HepG2 (cell line): ENCODE data around the gene SLC22A12. TPM values are rescaled to one million over a fixed set of nuclear protein-coding genes. Genes with fewer than 3 reads are reported as not detected.

Source experiments
- ETV5 ChIP-seq: IDR thresholded peaks from 2 replicates; pipeline ENCODE4 v1.6.1; 2018; ENCODE audit warnings: missing biosample characterization, missing genetic modification reagents, inconsistent platforms, borderline replicate concordance
- FOXM1 ChIP-seq: sonication (generic); formaldehyde crosslinking; IDR thresholded peaks from 2 replicates; pipeline ENCODE4 v1.5.0; 2020; ENCODE audit warnings: missing genetic modification reagents
- FOXO4 ChIP-seq: sonication (generic); formaldehyde crosslinking; conservative IDR thresholded peaks from 2 replicates; pipeline ENCODE4 v1.8.1; 2023; ENCODE audit warnings: missing genetic modification reagents
- HMGXB4 ChIP-seq, 2 experiments: sonication (generic) in 1 of 2; formaldehyde crosslinking in 1 of 2; IDR thresholded peaks; 2 replicates each; pipeline versions ENCODE4 v1.4.0 to v1.6.1; 2018 to 2020; ENCODE audit warnings: missing genetic modification reagents in 2 of 2, borderline replicate concordance in 1 of 2, low read depth in 1 of 2, mild to moderate bottlenecking in 1 of 2, missing biosample characterization in 1 of 2
- MAFF ChIP-seq: IDR thresholded peaks from 2 replicates; pipeline ENCODE4 v1.6.1; 2011; ENCODE audit warnings: low read depth, low read length, improper control_type of control experiment
- PHF21A ChIP-seq: sonication (generic); formaldehyde crosslinking; IDR thresholded peaks from 2 replicates; pipeline ENCODE4 v1.5.0; 2020; ENCODE audit warnings: mild to moderate bottlenecking, missing genetic modification reagents
- RCOR2 ChIP-seq: IDR thresholded peaks from 2 replicates; pipeline ENCODE4 v1.6.1; 2016; ENCODE audit warnings: missing biosample characterization, missing genetic modification reagents
- THAP11 ChIP-seq: IDR thresholded peaks from 2 replicates; pipeline ENCODE4 v1.6.1; 2016; ENCODE audit warnings: missing biosample characterization, missing genetic modification reagents
- THAP9 ChIP-seq: sonication (generic); formaldehyde crosslinking; IDR thresholded peaks from 2 replicates; pipeline ENCODE4; 2020; ENCODE audit warnings: missing genetic modification reagents, mild to moderate bottlenecking, borderline replicate concordance
- ZFP91 ChIP-seq: sonication (generic); formaldehyde crosslinking; IDR thresholded peaks from 2 replicates; pipeline ENCODE4 v1.9.0; 2022; ENCODE audit warnings: missing genetic modification reagents, mild to moderate bottlenecking, borderline replicate concordance
- ZNF547 ChIP-seq: sonication (generic); formaldehyde crosslinking; IDR thresholded peaks from 2 replicates; pipeline ENCODE4 v1.5.1; 2020; ENCODE audit warnings: mild to moderate bottlenecking, missing genetic modification reagents
- ZNF687 ChIP-seq: sonication (generic); formaldehyde crosslinking; IDR thresholded peaks from 2 replicates; pipeline ENCODE4 v1.5.1; 2020; ENCODE audit warnings: mild to moderate bottlenecking, missing genetic modification reagents, moderate library complexity
- polyA plus RNA-seq, 8 experiments: library from polyadenylated mRNA; depleted of rRNA in 3 of 8; stranded (reverse) in 7 of 8; unstranded in 1 of 8; fragments of >200 nt; fragmentation: Illumina TruSeq in 4 of 8; extraction: Trizol in 4 of 8; gene quantifications; 2 replicates each; pipeline versions ENCODE4 v1.2.1 to v1.2.3, GENCODE V29; 2011 to 2016; ENCODE audit warnings: low read depth in 4 of 8, missing spikeins in 1 of 8, mixed read lengths in 1 of 8; ENCODE audit not compliant: insufficient read depth in 1 of 8
- total RNA-seq, 5 experiments: library from RNA; depleted of rRNA; stranded (reverse); fragments of >200 nt; fragmentation: Illumina TruSeq; extraction: Trizol; gene quantifications; 2 replicates each; pipeline ENCODE4 v1.2.3, GENCODE V29; 2016; ENCODE audit warnings: low read depth in 1 of 5

Gene SLC22A12
- total and polyA plus RNA-seq, 2 of the 13 experiments (the other 11 are each of a cell fraction or from before 2014, with no cell fraction given), result not detected

GRCh38 chr11:64566915-64567891, 23.8 kb upstream of the SLC22A12 start (continued):
- TF ChIP-seq RCOR2 (CRISPR knock-in tag), result 0 out of 2 replicates have a peak, but pooled peaks have one; percentile 7
- TF ChIP-seq ETV5 (CRISPR knock-in tag), result peak; percentile 41; the same call in 1 of the 2 replicates
- TF ChIP-seq FOXM1 (CRISPR knock-in tag), result no peak
- TF ChIP-seq ZNF687 (CRISPR knock-in tag), result peak; percentile 63
- peak; percentile 32; the same call in 1 of the 2 replicates for TF ChIP-seq ZFP91 (CRISPR knock-in tag)
- no peak for TF ChIP-seq FOXO4 (CRISPR knock-in tag)
- TF ChIP-seq THAP9 (CRISPR knock-in tag), result 0 out of 2 replicates have a peak, but pooled peaks have one; percentile 20
- 0 out of 2 replicates have a peak, but pooled peaks have one; percentile 27 for TF ChIP-seq PHF21A (CRISPR knock-in tag)
- TF ChIP-seq ZNF547, result 0 out of 2 replicates have a peak, but pooled peaks have one; percentile 4
- no peak for TF ChIP-seq MAFF
- 0 out of 4 replicates have a peak, but pooled peaks of 1 of the 2 experiments have one; percentile 23 for TF ChIP-seq HMGXB4 (CRISPR knock-in tag; IDR thresholded peaks at IDR 0.05; ENCODE audit: borderline replicate concordance in 1 of 2, low read depth in 1 of 2)
- TF ChIP-seq THAP11 (CRISPR knock-in tag), result peak; percentile 3; the same call in 1 of the 2 replicates
- TF ChIP-seq, all 625 proteins: peak for 14
